Kidney (tissue), 14 donors: ENCODE measurements around the gene PRR5L. TPM values are rescaled to one million over a fixed set of nuclear protein-coding genes. Genes with fewer than 3 reads are reported as not detected.

Experiments
- DNase-seq, 5 donors: peaks; one replicate each; pipeline ENCODE4 v3.0.0-alpha.2; 2013 to 2020
- FAIRE-seq: peaks from 2 replicates; lab custom pipeline; 2012; peaks lifted over from hg19 to GRCh38; lab: Jason Lieb, UNC
- H3K27ac ChIP-seq, 2 donors: one replicate each; pipeline ENCODE4 v1.7.0; 2013; ENCODE audit warnings: low read depth in 2 of 2, low read length in 2 of 2, inconsistent platforms in 1 of 2
- H3K27me3 ChIP-seq: one replicate; pipeline ENCODE4 v1.7.1; 2013; ENCODE audit warnings: low read length, inconsistent platforms; ENCODE audit not compliant: control insufficient read depth, insufficient read depth
- H3K36me3 ChIP-seq, 3 donors: one replicate each; pipeline versions ENCODE4 v1.7.0 to v1.7.1; 2013; ENCODE audit warnings: low read length in 3 of 3, control low read depth in 1 of 3, inconsistent platforms in 1 of 3; ENCODE audit not compliant: insufficient read depth in 3 of 3, control insufficient read depth in 2 of 3
- H3K4me1 ChIP-seq, 3 donors: one replicate each; pipeline versions ENCODE4 v1.7.0 to v1.7.1; 2013; ENCODE audit warnings: low read length in 3 of 3, inconsistent platforms in 1 of 3, low read depth in 1 of 3; ENCODE audit not compliant: control insufficient read depth in 2 of 3, insufficient read depth in 2 of 3
- H3K4me3 ChIP-seq, 3 donors: one replicate each; pipeline versions ENCODE4 v1.7.0 to v1.8.1; 2013; ENCODE audit warnings: low read length in 3 of 3, control low read depth in 1 of 3, inconsistent platforms in 1 of 3
- H3K9ac ChIP-seq, 3 donors: one replicate each; pipeline versions ENCODE4 v1.7.0 to v1.7.1; 2013; ENCODE audit warnings: low read length in 3 of 3, control low read depth in 1 of 3, inconsistent platforms in 1 of 3
- H3K9me3 ChIP-seq, 3 donors: one replicate each; pipeline versions ENCODE4 v1.7.0 to v1.7.1; 2013; ENCODE audit warnings: low read length in 3 of 3, control low read depth in 1 of 3, inconsistent platforms in 1 of 3; ENCODE audit not compliant: control insufficient read depth in 2 of 3, insufficient read depth in 1 of 3
- CTCF ChIP-seq: IDR thresholded peaks from 3 replicates; pipeline ENCODE4 v1.5.1; 2012; ENCODE audit warnings: mild to moderate bottlenecking, moderate library complexity, borderline replicate concordance; ENCODE audit not compliant: insufficient read depth; ENCODE audit errors: extremely low read depth
- intact Hi-C: fragments of 100-400 bp; cut with DNase I; formaldehyde crosslinking; loops from one replicate; pipeline ENCODE4 v1.11.1; 2022
- polyA plus RNA-seq: library from polyadenylated mRNA; stranded (reverse); fragments of 350-450 nt; fragmentation: Illumina TruSeq; extraction: RNeasy Lipid Tissue Mini Kit (QIAGEN cat#74804); gene quantifications from one replicate; pipeline ENCODE4 v1.2.3, GENCODE V29; 2014; ENCODE audit warnings: low read depth, low replicate concordance; ENCODE audit not compliant: insufficient read depth
- total RNA-seq: library from RNA; stranded (reverse); fragmentation: NEBNext Ultra II Directional; extraction: Animal tissue kit (Norgen Biotek cat#: 25700); gene quantifications from one replicate; pipeline ENCODE4 v1.2.1, GENCODE V29; 2021
- donor health status: control.
- donor health status: control.
- donor health status: control.
- donor health status: control.
- donor health status: control.
- donor health status: DM: yes; HTN: yes; CAD: no.
- donor health status: Normal renal cell carcinoma (clear cell type).

Gene PRR5L
- total and polyA plus RNA-seq, 2 donors from 2014 or later = 6.3 to 17.5 TPM

- FAIRE-seq = no peak
Observed at GRCh38 chr11:36249246-36249645, 46.8 kb upstream of the PRR5L start.

GRCh38 chr11:36251823-36252222, 44.3 kb upstream of the PRR5L start:
- Histone ChIP-seq H3K27ac (no peak overlapping the region), H3K4me1 (peaks cover 0 to 6% (median 6%) of the 10 kb centered on the region in 3 donors), H3K27me3 (no peaks in the 10 kb centered on the region), H3K36me3 (no peaks in the 10 kb centered on the region), H3K9ac (no peak overlapping the region), H3K4me3 (no peak overlapping the region), H3K9me3 (peaks cover 0 to 5% (median 0%) of the 10 kb centered on the region in 3 donors)
- no peak for FAIRE-seq
- no peak for DNase-seq
- intact Hi-C loops = no loop called here
- no peak for TF ChIP-seq CTCF

More at GRCh38 chr11:36249246-36249645, 46.8 kb upstream of the PRR5L start:
- H3K27ac ChIP-seq = no peak overlapping the region
- H3K4me1 ChIP-seq = peaks cover 0 to 6% (median 6%) of the 10 kb centered on the region in 3 donors
- no peaks in the 10 kb centered on the region for H3K9me3 ChIP-seq
- H3K9ac ChIP-seq = no peak overlapping the region
- no peak for TF ChIP-seq CTCF
- H3K36me3 ChIP-seq = no peaks in the 10 kb centered on the region
- H3K27me3 ChIP-seq = no peaks in the 10 kb centered on the region
- DNase-seq = peak in 1 of 5 donors; percentile 60
- intact Hi-C loops = no loop called here
- H3K4me3 ChIP-seq = no peak overlapping the region

- H3K27me3 ChIP-seq = no peaks in the 10 kb centered on the region
- no peak for TF ChIP-seq CTCF
- H3K9me3 ChIP-seq = peaks cover 0 to 5% (median 0%) of the 10 kb centered on the region in 3 donors
- H3K9ac ChIP-seq = no peak overlapping the region
- H3K27ac ChIP-seq = no peak overlapping the region
- FAIRE-seq (no peak), DNase-seq (peak in 2 of 5 donors; percentile 33 to 52)
- H3K4me3 ChIP-seq = no peak overlapping the region
- H3K4me1 ChIP-seq = peaks cover 0 to 6% (median 6%) of the 10 kb centered on the region in 3 donors
- no peaks in the 10 kb centered on the region for H3K36me3 ChIP-seq
- intact Hi-C loops = no loop called here
Observed at GRCh38 chr11:36253238-36253637, 42.9 kb upstream of the PRR5L start.

- H3K9ac ChIP-seq = no peak overlapping the region
- peaks cover 0 to 5% (median 0%) of the 10 kb centered on the region in 3 donors for H3K9me3 ChIP-seq
- intact Hi-C loops = no loop called here
- H3K4me1 ChIP-seq = peaks cover 0 to 4% (median 0%) of the 10 kb centered on the region in 3 donors
- FAIRE-seq = no peak
- no peak overlapping the region for H3K4me3 ChIP-seq
- no peaks in the 10 kb centered on the region for H3K27me3 ChIP-seq
- no peak overlapping the region for H3K27ac ChIP-seq
- no peak for TF ChIP-seq CTCF
- no peaks in the 10 kb centered on the region for H3K36me3 ChIP-seq
- DNase-seq = no peak
Observed at GRCh38 chr11:36254713-36255112, 41.4 kb upstream of the PRR5L start.
